ENCODE data around the gene KLF5. TPM values are rescaled to one million over a fixed set of nuclear protein-coding genes. Genes with fewer than 3 reads are reported as not detected.

Gene KLF5
- total RNA-seq, 2 experiments from 2014 or later: 1.3 to 1.9 TPM

DNA sequence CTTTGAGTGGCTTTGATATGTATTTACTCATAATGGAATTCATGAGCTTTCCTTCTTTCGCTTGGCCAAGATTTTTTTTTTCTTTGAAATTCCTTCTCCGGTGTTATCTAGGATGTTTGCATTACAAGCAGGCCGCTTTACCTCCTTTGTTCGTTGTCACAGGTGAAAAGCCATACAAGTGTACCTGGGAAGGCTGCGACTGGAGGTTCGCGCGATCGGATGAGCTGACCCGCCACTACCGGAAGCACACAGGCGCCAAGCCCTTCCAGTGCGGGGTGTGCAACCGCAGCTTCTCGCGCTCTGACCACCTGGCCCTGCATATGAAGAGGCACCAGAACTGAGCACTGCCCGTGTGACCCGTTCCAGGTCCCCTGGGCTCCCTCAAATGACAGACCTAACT is 16.7 kb downstream of the KLF5 start:
- H3K9me3 Mint-ChIP-seq: no peaks in the 10 kb centered on the region

DNA sequence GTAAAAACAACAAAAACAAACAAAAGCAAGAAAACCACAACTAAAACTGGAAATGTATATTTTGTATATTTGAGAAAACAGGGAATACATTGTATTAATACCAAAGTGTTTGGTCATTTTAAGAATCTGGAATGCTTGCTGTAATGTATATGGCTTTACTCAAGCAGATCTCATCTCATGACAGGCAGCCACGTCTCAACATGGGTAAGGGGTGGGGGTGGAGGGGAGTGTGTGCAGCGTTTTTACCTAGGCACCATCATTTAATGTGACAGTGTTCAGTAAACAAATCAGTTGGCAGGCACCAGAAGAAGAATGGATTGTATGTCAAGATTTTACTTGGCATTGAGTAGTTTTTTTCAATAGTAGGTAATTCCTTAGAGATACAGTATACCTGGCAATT is 17.1 kb downstream of the KLF5 start:
- intact Hi-C loops (cut with micrococcal nuclease): no loop called here
- CTCF ChIA-PET: interaction anchor here (1.5 kb wide), 1 partner anchor 21 kb away, joined by 3 read pairs; no protein-coding TSS in a partner anchor
- no peaks in the 10 kb centered on the region for H3K36me3 Mint-ChIP-seq (ENCODE audit: low read depth)
- no peaks in the 10 kb centered on the region for H3K9me3 Mint-ChIP-seq
- H3K4me3 Mint-ChIP-seq: no peak overlapping the region
- no peaks in the 10 kb centered on the region for H3K27me3 Mint-ChIP-seq (ENCODE audit: low read depth)
- no peak for DNase-seq
- no peak overlapping the region for H3K27ac Mint-ChIP-seq
- peaks cover 8% of the 10 kb centered on the region for H3K4me1 Mint-ChIP-seq (ENCODE audit: low read depth)

More for the DNA sequence above, 16.7 kb downstream of the KLF5 start:
- CTCF ChIA-PET: interaction anchor here (0.6 to 1.5 kb wide), 2 partner anchors 20 to 1120 kb away, joined by 3 read pairs; no protein-coding TSS in a partner anchor
- Mint-ChIP-seq H3K36me3 (ENCODE audit: low read depth) (no peaks in the 10 kb centered on the region), H3K4me1 (ENCODE audit: low read depth) (peaks cover 8% of the 10 kb centered on the region), H3K4me3 (no peak overlapping the region), H3K27ac (no peak overlapping the region), H3K27me3 (ENCODE audit: low read depth) (no peaks in the 10 kb centered on the region)
- intact Hi-C loops (cut with micrococcal nuclease): no loop called here
- DNase-seq: no peak

DNA sequence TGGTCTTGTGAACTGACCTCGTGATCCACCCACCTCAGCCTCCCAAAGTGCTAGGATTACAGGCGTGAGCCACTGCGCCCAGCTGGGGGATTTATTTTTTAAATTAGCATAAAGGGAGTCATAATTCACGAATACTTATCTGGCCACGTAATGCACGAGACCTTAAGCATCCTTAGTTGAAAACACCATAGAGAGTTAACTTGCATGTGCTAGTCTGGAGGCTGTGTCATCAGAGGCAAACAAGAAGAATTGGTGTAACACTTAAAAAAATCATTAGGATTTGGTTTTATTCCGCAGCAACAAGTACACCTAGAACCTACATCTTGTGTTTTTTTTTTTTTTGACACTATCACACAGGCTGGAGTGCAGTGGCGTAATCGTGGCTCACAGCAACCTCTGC is 19.1 kb downstream of the KLF5 start:
- H3K27me3 Mint-ChIP-seq (ENCODE audit: low read depth): no peaks in the 10 kb centered on the region
- H3K9me3 Mint-ChIP-seq: no peaks in the 10 kb centered on the region
- no peak overlapping the region for H3K4me3 Mint-ChIP-seq
- CTCF ChIA-PET: no interaction called here
- peaks cover 8% of the 10 kb centered on the region for H3K4me1 Mint-ChIP-seq (ENCODE audit: low read depth)
- intact Hi-C loops (cut with micrococcal nuclease): no loop called here
- DNase-seq: no peak
- no peak overlapping the region for H3K27ac Mint-ChIP-seq
- H3K36me3 Mint-ChIP-seq (ENCODE audit: low read depth): no peaks in the 10 kb centered on the region

DNA sequence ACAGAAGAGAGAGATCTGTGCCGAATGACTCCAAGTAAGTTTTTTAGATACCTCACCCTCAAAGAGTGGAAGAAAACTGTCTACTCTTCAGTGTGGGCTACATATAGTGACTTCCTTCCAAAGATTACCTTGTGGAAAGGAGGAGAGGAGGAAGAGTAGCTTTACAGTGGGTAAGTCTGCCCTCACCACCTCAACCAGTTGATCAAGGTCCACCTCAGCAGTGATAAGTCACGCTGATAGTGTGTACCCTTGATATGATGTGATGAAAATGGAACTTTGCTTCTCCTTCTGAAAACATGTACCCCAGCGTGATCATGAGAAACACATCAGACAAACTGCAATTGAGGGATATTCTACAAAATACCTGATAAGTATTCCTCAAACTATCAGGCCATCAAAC is 20.6 kb downstream of the KLF5 start:
- Mint-ChIP-seq H3K36me3 (ENCODE audit: low read depth) (no peaks in the 10 kb centered on the region), H3K9me3 (no peaks in the 10 kb centered on the region), H3K27ac (no peak overlapping the region), H3K4me3 (no peak overlapping the region), H3K4me1 (ENCODE audit: low read depth) (no peaks in the 10 kb centered on the region), H3K27me3 (ENCODE audit: low read depth) (no peaks in the 10 kb centered on the region)
- CTCF ChIA-PET: no interaction called here
- intact Hi-C loops (cut with micrococcal nuclease): no loop called here
- DNase-seq: no peak

DNA sequence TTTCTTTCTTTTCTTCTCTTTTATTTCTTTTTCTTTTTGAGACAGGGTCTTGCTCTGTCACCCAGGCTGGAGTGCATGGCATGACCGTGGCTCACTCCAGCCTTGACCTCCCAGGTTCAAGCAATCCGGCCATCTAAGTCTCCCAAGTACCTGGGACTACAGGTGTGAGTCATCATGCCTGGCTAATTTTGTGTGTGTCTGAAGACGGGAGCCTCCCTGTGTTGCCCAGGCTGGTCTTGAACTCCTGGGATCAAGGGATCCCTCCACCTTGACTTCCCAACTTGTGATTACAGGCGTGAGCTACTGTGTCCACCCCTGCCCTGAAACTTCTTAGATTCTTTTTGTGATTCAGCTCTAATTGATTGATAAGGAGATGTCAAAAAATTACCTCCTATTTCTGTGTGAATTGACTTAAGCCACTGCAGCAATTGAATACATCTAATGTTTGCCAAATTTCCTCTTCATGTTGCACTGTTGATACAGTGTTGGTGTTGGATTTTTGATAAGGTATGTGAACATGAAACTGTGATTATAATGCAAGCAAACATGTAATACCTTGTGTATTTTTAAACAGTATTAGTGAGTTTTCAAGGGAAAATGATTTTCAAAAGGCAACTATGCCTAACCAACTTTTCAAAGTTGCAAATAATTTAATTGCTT is 22.6 kb downstream of the KLF5 start:
- DNase-seq: no peak
- H3K4me1 Mint-ChIP-seq (ENCODE audit: low read depth): no peaks in the 10 kb centered on the region
- intact Hi-C loops (cut with micrococcal nuclease): no loop called here
- no peaks in the 10 kb centered on the region for H3K36me3 Mint-ChIP-seq (ENCODE audit: low read depth)
- no peaks in the 10 kb centered on the region for H3K9me3 Mint-ChIP-seq
- no peaks in the 10 kb centered on the region for H3K27me3 Mint-ChIP-seq (ENCODE audit: low read depth)
- H3K27ac Mint-ChIP-seq: no peak overlapping the region
- H3K4me3 Mint-ChIP-seq: no peak overlapping the region
- CTCF ChIA-PET: interaction anchor here (0.6 kb wide), 1 partner anchor 9 kb away, joined by 3 read pairs; no protein-coding TSS in a partner anchor

DNA sequence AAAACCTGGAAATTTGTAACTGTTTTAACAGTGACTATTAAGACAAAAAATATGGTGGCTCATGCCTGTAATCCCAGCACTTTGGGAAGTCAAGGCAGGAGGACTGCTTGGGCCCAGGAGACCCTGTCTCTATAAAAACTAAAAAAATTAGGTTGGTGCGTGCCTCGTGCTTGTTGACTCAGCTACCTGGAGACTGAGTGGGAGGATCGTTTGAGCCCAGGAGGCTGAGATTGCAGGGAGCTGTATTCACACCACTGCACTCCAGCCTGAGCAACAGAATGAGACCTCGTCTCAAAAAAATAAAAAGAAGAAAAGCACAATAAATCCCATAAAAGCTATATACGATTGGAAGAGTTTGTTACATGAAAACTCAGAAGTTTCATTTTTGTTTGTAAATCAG is 23.7 kb downstream of the KLF5 start:
- no peaks in the 10 kb centered on the region for H3K4me1 Mint-ChIP-seq (ENCODE audit: low read depth)
- CTCF ChIA-PET: no interaction called here
- no peaks in the 10 kb centered on the region for H3K27me3 Mint-ChIP-seq (ENCODE audit: low read depth)

DNA sequence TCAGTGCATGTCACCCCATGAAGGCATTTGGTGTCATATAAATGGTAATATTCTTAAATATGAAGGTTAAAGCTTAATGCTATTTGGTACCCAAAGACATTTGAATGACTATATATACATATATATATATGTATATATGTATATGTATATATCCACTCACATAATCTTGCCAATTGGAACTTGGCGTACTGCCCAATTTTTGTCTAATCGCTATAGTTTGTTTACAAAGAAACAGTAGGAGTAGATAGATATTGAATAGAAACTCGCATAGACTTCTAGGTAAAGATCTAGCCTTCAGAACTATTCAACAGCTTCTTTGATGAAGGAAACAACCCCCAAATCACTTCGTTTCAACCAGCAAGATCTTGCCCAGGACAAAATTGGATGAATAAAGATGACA is 24.1 kb downstream of the KLF5 start:
- no peak for DNase-seq
- no peaks in the 10 kb centered on the region for H3K9me3 Mint-ChIP-seq
- no peak overlapping the region for H3K27ac Mint-ChIP-seq
- no peaks in the 10 kb centered on the region for H3K4me1 Mint-ChIP-seq (ENCODE audit: low read depth)
- intact Hi-C loops (cut with micrococcal nuclease): no loop called here
- H3K4me3 Mint-ChIP-seq: no peak overlapping the region
- no peaks in the 10 kb centered on the region for H3K27me3 Mint-ChIP-seq (ENCODE audit: low read depth)
- CTCF ChIA-PET: no interaction called here
- H3K36me3 Mint-ChIP-seq (ENCODE audit: low read depth): no peaks in the 10 kb centered on the region

More for the DNA sequence above, 23.7 kb downstream of the KLF5 start:
- intact Hi-C loops (cut with micrococcal nuclease): no loop called here
- Mint-ChIP-seq H3K36me3 (ENCODE audit: low read depth) (no peaks in the 10 kb centered on the region), H3K27ac (no peak overlapping the region), H3K9me3 (no peaks in the 10 kb centered on the region), H3K4me3 (no peak overlapping the region)
- DNase-seq: no peak

DNA sequence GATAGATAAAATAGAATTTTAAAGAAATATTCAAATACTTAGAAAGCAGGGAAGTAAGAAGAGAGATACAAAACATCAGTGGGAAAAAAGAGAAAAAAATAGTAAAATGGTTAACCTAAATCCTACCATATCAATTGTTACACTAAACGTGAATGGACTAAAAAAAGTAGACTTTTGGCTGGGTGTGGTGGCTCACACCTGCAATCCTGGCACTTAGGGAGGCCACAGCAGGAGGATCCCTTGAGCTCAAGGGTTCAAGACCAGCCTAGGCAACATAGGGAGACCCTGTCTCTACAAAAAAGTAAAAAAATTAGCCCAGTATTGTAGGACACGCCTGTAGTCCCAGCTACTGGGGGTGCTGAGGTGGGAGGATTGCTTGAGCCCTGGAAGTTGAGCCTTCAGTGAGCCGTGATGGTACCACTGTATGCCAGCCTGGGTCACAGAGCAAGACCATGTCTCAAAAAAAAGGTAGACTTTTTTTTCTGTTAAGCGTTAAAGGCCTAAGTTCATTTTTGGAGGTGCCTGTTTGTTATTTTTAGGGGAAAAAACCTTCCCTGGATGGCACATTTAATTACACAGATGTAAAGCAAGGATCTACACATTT is 29.6 kb downstream of the KLF5 start:
- CTCF ChIA-PET: no interaction called here
- DNase-seq: no peak
- Mint-ChIP-seq H3K9me3 (peaks cover 5% of the 10 kb centered on the region), H3K4me3 (no peak overlapping the region), H3K27me3 (ENCODE audit: low read depth) (no peaks in the 10 kb centered on the region), H3K4me1 (ENCODE audit: low read depth) (peaks cover 15% of the 10 kb centered on the region), H3K27ac (no peak overlapping the region), H3K36me3 (ENCODE audit: low read depth) (no peaks in the 10 kb centered on the region)
- intact Hi-C loops (cut with micrococcal nuclease): no loop called here

DNA sequence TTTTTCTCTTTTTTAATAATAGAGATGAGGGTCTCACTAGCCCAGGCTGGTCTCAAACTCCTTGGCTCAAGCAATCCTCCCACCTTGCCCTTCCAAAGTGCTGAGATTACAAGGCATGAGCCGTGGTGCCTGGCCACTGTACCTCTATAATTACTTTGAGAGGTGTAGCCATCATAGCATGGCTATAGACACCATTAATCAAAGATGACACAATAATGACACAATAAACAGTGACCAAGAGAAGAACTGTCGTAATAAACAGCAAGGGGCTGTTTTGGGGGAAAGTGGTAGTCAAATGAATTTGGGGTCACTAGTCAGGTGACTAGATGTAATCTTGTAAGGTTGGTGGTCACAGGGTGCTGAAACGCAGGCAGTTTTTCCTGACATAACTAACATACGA is 30.4 kb downstream of the KLF5 start:
- intact Hi-C loops (cut with micrococcal nuclease): no loop called here
- peaks cover 15% of the 10 kb centered on the region for H3K4me1 Mint-ChIP-seq (ENCODE audit: low read depth)
- H3K9me3 Mint-ChIP-seq: peaks cover 5% of the 10 kb centered on the region
- DNase-seq: no peak
- CTCF ChIA-PET: no interaction called here
- H3K4me3 Mint-ChIP-seq: no peak overlapping the region
- no peak overlapping the region for H3K27ac Mint-ChIP-seq
- H3K27me3 Mint-ChIP-seq (ENCODE audit: low read depth): no peaks in the 10 kb centered on the region
- H3K36me3 Mint-ChIP-seq (ENCODE audit: low read depth): no peaks in the 10 kb centered on the region

DNA sequence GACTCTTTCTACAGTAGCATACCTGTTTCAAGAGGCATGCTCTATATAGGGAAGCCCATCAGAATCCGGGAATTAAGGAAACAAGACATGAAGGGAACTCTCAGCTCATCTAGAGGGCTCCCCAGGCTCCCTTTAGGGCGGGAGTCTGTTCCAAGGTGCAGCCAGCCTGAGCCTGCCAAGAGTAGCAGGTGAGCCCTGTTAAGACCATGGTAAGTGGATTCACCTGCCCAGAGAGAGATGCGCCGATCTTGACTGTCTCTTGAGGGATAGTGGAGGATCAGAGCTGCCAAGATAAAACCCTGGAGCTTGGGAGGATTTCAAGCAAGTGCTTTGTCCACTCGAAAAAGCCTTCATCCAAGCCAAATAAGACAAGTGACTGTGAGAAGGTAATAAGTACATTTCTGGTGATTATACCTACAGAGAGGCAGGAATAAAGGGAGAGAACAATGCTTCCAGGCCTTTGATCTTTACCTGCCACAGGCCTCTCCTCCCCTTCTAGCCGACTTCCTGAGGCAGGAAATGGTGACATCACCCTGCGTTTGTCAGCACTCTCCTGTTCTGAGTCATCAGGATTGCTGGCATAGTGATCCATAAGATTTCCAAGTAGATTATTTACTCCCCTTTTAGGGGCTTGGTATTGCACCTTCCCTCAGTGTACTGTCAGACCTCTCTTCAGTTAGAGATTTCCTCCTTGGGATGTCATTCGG is 31.5 kb downstream of the KLF5 start:
- Mint-ChIP-seq H3K36me3 (ENCODE audit: low read depth) (no peaks in the 10 kb centered on the region), H3K4me1 (ENCODE audit: low read depth) (peaks cover 15% of the 10 kb centered on the region), H3K27me3 (ENCODE audit: low read depth) (no peaks in the 10 kb centered on the region), H3K27ac (no peak overlapping the region), H3K4me3 (no peak overlapping the region), H3K9me3 (peaks cover 5% of the 10 kb centered on the region)
- peak; percentile 43 for DNase-seq
- CTCF ChIA-PET: no interaction called here
- intact Hi-C loops (cut with micrococcal nuclease): no loop called here

DNA sequence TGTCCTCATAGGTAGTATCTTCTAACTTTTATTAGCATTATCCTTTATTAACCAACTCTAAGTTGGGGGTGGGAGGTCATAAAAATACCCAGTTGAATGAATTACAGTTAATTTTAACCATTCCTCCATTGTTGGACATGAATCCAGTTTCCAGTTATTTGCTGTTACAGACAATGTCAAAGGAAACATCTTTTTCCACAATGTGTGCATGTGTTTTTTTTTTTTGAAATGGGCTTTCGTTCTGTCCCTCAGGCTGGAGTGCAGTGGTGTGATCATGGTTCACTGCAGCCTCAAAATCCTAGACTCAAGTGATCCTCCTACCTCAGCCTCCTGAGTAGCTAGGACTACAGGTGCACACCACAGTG is 32.0 kb downstream of the KLF5 start:
- no peaks in the 10 kb centered on the region for H3K36me3 Mint-ChIP-seq (ENCODE audit: low read depth)
- H3K9me3 Mint-ChIP-seq: peaks cover 5% of the 10 kb centered on the region
- H3K4me3 Mint-ChIP-seq: no peak overlapping the region
- peaks cover 15% of the 10 kb centered on the region for H3K4me1 Mint-ChIP-seq (ENCODE audit: low read depth)
- no peaks in the 10 kb centered on the region for H3K27me3 Mint-ChIP-seq (ENCODE audit: low read depth)
- intact Hi-C loops (cut with micrococcal nuclease): no loop called here
- no peak for DNase-seq
- CTCF ChIA-PET: no interaction called here
- H3K27ac Mint-ChIP-seq: no peak overlapping the region

DNA sequence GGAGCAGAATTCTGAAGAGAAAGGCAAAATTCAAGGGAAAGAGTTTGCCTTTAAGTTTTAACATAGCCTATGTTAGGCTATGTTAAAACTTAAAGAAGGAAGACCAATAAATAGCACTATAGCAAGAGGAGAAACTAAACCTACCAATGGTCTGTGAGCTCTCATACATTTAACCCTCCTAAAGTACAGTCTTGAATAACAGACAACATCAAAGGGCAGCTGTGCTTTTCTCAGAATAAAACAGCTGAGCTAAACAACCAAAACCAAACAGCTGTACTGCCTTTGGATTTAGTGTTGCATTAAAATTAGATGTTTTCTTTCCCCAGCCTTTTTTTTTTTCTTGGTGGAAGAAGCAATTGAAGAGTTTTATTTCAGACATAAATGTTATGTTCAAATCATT is 34.0 kb downstream of the KLF5 start:
- Mint-ChIP-seq H3K9me3 (peaks cover 5% of the 10 kb centered on the region), H3K4me3 (no peak overlapping the region), H3K36me3 (ENCODE audit: low read depth) (no peaks in the 10 kb centered on the region), H3K27me3 (ENCODE audit: low read depth) (no peaks in the 10 kb centered on the region), H3K27ac (no peak overlapping the region), H3K4me1 (ENCODE audit: low read depth) (peaks cover 15% of the 10 kb centered on the region)
- no peak for DNase-seq
- intact Hi-C loops (cut with micrococcal nuclease): no loop called here
- CTCF ChIA-PET: interaction anchor here (0.6 kb wide), 1 partner anchor 259 kb away, joined by 5 read pairs; no protein-coding TSS in a partner anchor

DNA sequence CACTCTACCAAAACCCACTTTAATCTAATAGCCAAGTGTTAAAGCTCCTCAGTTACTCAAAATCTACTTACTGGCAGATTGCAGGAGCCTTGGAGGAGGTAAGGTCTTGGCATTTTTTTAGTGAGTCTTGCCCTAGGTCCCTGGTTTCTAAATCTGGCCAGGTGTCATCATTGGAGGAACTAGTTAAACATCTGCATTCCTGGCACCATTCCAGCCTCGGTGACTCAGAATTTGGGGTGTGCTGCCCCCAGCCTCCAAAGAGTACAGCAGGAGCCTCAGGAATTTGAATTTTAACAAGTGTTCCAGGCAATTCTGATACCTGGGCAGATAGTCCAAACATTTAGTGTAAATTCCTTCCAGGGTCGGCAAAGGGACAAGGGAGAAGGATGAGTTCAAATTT is 37.4 kb downstream of the KLF5 start:
- Mint-ChIP-seq H3K27ac (no peak overlapping the region), H3K27me3 (ENCODE audit: low read depth) (no peaks in the 10 kb centered on the region), H3K4me1 (ENCODE audit: low read depth) (no peaks in the 10 kb centered on the region), H3K4me3 (no peak overlapping the region), H3K9me3 (no peaks in the 10 kb centered on the region), H3K36me3 (ENCODE audit: low read depth) (no peaks in the 10 kb centered on the region)
- CTCF ChIA-PET: no interaction called here
- intact Hi-C loops (cut with micrococcal nuclease): no loop called here
- DNase-seq: no peak

Measured in activated naive CD4-positive, alpha-beta T cell treated with anti-CD3 and anti-CD28 coated beads for 36 hours (primary cell).